Smooth muscle cell of the pulmonary artery (primary cell): ENCODE data around the gene IFRD1. TPM values are rescaled to one million over a fixed set of nuclear protein-coding genes. Genes with fewer than 3 reads are reported as not detected.

Experiments
- total RNA-seq: library from RNA; depleted of rRNA; stranded (reverse); fragments of >200 nt; gene quantifications from 2 replicates; pipeline ENCODE4 v1.2.3, GENCODE V29; 2014

The IFRD1 gene, protein sequence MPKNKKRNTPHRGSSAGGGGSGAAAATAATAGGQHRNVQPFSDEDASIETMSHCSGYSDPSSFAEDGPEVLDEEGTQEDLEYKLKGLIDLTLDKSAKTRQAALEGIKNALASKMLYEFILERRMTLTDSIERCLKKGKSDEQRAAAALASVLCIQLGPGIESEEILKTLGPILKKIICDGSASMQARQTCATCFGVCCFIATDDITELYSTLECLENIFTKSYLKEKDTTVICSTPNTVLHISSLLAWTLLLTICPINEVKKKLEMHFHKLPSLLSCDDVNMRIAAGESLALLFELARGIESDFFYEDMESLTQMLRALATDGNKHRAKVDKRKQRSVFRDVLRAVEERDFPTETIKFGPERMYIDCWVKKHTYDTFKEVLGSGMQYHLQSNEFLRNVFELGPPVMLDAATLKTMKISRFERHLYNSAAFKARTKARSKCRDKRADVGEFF
- 65.0 and 107 TPM in 2 replicates for total RNA-seq

DNA sequence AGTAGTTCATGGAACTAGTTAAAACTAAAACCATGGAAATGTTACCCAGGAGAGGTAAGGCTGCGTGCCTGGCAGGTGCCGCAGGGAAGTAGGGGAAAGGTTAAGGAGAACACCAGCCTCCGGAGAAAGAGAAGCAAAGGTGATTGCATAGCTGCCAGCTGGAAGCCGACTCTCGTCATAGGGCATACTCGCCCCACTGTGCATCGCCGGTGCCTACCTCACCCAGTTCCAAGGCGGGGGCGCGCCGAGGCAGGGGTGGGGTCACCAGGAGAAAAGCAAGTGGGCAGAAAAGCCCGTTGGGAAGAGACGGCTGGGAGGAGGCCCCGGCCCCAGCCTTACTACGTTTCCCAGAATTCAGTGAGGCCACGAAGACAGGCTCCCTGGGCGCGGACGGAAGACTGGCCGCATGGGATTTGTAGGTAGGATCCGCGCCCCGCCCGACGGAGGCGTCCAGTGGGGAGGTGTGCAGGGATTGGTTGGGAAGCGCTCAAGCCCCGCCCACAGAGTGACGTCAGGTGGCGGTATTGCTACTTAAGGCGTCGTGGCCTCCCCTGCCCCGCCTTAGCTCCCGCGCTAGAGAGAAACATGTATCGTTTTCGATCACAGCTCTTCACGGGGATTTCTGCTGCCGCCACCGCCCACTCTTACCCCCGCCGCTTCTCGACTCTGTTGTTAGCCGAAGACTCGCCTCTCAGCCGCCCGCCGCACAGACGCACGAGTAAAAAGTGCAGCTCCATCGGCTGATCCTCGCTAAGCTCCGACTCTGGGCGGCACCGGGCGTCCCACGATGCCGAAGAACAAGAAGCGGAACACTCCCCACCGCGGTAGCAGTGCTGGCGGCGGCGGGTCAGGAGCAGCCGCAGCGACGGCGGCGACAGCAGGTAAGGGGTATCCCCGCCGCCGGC, at the start of gene IFRD1:
Gene IFRD1 (plus strand): TSS at position 559 of the 905 bp plus-strand sequence. CDS start 229 bp downstream, at position 788.

Other genes starting within 250 kb of the IFRD1 start
- gene DOCK4, start 244.1 kb upstream of the IFRD1 start, total RNA-seq, result 15.1 and 20.3 TPM in 2 replicates
- 29.3 and 35.6 TPM in 2 replicates for gene ZNF277, start 243.8 kb upstream of the IFRD1 start, total RNA-seq
- 0.72 and 1.1 TPM in 2 replicates for gene LSMEM1, start 30.5 kb downstream of the IFRD1 start, total RNA-seq